Dedifferentiated amniotic fluid mesenchymal stem cell (primary cell): ENCODE data around the gene MAN2B2.
A peak's percentile ranks its signal among the peaks of the same experiment; 100 is the strongest.

ENCODE experiments used
- DNase-seq: peaks from one replicate; pipeline ENCODE4 v3.0.0-alpha.2; 2016; ENCODE audit errors: extremely low spot score

Gene MAN2B2

DNA sequence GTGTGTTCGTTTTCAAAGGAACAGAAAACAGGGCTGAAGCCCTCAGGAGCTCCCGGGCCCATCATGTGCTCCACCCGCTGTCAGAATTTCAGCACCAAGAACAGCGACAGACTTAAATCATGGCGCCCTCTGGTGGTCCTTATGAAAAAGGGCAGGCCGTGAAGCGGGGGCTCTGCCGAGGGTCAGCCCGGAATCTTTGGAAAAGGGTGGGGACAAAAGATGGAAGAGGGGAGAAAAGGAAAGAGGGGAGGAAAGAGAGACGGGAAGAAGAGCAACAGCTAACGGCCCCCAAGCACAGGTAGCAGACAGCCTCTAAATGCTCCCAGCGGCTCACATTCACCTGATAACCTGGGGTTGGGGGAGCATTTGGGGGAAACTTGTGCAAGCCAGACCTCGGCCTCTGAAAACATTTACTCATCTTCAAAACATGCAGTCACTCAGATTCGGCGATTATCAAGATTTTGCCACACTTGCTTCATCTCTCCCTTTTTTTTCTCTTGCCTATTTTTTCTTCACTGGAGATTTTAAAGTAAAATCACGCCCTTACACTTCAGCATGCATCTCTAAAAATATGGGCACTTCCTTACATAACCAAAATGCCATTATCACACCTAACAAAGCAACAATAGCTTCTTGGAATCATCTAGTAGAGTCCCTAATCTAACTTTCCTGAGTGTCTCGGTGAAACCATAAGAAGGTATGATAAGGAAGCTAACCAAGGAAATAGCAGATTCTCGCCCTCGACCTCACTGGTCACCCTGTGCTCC lies 28.1 kb upstream of the MAN2B2 start:
- peak; percentile 54 for DNase-seq

DNA sequence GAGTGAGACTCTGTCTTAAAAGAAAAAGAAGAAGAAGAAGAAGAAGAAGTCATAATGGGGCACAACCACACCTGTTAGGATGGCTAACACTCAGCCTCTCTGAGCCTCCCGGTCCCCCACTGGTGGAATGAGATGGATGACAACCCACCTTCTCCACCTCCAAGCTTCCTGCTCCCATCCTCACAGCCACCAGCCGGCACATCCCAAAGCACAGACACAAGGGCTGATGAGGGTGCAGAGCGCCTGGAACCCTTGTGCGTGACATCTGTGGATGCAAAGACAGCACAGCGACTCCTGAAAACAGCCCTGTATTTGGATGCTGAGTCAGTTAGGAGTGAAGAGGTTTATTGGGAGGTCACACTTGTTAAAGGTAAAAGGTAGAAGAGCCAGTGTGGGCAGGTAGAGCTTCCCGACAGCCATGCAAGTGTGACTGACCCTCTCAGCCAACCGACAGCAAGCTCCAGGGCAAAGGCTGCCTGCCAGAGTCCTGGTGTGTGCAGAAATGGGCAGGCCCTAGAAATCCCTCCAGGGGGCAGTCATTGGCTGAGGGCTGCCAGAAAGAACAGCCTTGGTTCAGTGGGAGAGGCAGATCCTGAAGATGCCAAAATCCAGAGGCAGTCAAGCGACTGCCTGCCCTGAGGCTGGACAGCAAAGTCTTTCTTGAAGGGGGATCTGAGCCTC lies 26.6 kb upstream of the MAN2B2 start:
- no peak for DNase-seq

DNA sequence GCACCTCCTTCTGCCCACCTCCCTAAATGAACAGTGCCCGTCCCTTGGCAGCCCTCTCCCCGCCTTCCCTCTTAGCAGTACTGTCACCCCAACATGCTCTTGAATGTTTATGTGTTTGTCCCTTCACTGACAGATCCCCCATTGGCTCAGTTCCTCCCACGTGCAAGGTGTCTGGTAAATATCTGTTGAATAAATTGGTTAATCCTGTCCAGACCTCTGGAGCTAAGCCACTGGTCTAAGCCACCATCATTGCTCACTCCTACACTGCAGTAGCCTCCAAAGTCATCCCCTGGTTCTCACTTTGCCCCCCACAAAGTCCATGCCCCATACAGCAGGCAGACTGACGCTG lies 26.1 kb upstream of the MAN2B2 start:
- no peak for DNase-seq

DNA sequence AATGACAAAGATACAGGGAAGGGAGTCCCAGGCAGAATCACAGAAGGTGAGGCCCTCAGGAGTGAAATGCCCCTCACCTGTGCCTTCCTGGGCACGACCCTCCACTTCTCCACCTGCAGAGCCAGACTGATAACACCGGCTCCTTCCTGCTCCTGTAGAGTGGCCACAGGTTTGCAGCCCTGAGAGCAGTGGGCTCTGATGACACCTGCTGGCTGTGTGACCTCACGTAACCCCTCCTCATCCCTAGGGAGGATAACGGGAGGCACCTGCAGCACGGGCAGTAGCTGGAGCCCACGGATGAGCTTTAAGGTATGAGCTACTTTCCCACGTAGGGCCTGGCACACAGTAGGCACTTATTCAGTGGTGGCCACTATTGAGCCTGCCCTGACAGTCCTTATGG lies 25.5 kb upstream of the MAN2B2 start:
- DNase-seq: no peak

DNA sequence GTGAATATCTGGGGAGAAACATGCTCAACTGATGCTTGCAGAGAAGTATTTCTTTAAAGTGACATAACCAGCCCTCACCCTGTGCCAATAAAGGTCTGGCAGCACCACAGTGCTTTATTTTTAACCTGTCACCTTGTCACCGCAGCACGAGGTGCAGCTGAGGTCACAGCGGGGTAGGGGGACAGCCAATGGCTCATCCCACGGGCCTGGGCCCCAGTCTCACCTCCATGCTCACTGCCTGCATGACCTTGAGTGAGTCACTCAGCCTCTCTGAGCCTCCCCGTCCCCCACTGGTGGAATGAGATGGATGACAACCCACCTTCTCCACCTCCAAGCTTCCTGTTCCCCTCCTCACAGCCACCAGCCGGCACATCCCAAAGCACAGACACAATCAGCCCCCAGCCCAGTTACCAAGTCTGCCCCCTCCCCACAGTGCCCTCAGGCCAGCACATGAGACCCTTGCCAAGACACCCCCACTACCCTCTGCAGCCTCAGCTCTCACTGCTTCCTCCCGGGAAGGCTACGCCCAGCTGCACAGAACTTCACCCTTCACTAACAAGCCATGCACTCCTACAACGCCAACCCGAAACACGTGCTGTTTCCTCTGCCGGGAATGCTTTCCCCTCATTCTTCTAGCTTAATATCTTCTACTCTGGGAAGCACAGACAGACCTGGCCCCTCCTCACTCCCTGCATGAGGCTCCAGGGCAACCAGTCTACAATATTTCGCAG lies 24.9 kb upstream of the MAN2B2 start:
- DNase-seq: no peak

DNA sequence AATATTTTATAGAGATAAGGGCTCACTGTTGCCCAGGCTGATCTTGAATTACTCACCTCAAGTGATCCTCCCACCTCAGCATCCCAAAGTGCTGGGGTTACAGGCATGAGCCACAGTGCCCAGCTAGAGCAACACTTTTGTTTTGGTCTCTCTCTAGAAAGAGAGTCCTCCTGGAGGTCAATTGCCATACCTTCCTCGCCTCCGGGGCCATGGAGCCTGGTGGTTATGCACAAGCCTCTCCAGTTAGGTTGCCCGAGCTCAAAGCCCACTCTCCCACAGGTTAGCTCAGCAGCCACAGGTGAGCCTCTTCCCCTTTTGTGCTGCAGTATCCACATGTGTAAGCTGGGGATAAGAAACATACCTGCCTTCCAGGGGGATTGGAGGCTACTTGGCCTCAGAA lies 24.2 kb upstream of the MAN2B2 start:
- DNase-seq: no peak

DNA sequence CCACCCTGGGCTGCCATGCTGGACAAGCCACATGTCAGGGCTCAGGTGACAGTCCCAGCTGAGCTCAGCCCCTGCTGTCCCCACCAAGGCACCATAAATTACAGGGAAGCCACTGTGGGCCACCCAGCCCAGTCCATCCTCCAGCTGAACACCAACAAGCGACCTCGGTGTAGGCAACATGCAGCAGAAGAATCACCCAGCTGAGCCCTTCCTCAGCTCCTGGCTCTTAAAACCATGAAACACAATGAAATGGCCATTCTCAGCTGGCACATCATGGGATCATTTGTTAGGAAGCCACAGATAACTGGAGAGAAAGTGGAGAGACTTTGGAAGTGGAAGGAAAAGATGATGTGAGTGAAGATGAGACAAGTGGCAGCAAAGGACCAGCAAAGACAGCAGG lies 23.3 kb upstream of the MAN2B2 start:
- DNase-seq: no peak

DNA sequence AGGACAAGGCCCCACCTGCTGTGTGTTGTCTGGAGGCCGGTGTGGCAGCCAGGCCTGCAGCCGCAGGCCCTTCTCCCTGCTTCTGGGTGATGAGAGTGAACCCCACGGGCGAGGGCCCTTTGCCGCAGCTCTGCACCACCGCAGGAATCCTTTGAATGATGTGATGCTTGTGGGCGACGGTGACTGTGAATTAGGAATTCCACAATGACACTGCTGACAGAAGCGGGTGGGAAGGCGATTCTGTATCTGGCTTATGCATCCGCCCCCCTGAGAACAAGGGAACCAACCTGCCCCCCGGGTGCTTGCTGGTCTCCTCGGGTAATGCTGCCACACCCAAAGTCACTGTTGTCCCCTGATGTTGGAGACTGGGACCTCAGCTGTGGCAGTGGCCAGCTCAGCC lies 19.5 kb upstream of the MAN2B2 start:
- DNase-seq: no peak

DNA sequence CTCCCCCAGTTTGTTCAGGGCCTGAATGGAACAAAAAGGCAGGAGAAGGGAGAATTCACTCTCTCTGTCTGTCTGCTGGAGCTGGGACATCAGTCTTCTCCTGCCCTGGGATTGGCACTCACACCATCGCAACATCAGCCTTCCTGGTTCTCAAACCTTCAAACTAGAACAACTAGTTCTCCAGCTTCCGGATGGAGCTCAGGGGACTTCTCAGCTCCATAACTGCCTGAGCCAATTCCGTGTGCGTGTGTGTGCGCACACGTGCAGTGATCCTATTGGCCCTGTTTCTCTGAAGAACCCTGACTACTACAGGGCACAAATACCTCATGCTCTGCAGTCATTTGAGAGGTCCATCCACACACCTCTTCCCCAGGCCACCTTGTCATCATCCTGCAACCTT lies 18.7 kb upstream of the MAN2B2 start:
- DNase-seq: no peak

DNA sequence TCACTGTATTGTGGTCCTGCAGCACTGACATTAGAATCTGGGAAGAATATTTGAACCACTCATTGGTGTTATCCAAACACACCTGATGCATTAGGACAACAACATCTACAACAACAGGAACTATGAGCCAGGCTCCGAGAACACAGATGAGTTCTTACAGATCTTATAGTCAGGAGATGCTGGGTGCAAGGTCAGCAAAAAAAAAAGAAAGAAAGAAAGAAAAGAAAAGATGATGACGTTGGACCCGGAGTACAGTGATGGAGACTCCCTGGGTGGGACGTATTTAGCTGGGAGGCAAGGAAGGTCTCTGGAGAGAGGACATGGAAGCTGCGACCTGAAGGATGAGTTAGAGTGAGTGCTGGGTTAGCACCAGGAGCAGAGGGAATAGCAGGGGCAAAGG lies 17.8 kb upstream of the MAN2B2 start:
- no peak for DNase-seq

DNA sequence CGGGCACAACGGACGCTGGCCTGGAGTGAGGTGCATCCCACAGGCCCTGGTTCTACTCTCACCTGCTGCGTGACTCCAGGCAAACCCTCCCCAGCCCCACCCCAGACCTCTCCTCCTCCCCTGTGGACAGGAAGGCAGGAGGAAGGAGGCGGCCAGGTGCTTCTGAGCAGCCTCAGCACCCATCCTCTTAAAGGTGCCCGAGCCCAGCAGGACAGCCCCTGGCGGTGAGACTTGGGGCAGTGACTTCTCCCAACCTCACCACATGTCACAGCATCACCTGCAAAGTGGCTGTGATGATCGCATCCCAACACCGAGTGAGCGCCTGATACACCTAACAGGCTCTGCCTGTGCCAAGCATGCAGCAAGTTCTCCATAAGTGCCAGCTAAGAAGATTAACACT lies 17.1 kb upstream of the MAN2B2 start:
- no peak for DNase-seq

DNA sequence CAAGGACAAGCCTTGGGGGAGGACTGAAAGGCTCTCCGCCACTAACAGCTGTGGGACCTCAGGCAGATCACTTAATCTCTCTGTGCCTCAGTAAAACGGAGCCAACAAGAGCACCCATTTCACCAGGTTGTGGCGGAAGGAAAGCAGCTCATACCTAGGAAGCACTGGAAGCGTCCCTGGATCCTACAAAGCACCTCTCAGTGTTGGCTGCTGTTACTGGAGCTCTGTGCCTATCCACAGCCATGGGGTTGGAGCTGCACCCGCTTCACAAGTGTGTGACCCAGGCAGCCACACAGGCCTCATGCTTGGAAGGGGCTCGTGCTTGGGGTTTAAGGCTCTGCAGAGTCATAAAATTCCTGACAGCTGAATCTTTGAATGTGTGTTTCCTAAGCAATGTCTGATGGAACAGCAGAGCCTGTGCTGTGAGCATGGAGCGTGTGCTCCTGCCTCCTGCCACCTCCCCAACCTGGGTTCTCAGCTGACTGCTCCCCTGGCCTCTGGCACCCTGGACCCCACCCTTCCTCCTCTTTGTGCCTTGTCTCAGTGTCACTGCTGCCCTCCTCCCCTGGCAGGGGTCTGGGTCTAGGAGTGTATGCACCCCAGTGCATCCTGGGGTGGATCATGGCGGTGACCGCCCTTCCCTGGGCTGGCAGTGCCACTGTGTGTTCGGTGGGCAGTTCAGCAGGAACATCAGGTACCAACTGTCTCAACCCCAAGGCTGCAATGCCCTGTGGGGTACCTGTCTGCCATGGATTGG lies 14.4 kb upstream of the MAN2B2 start:
- DNase-seq: peak; percentile 18

DNA sequence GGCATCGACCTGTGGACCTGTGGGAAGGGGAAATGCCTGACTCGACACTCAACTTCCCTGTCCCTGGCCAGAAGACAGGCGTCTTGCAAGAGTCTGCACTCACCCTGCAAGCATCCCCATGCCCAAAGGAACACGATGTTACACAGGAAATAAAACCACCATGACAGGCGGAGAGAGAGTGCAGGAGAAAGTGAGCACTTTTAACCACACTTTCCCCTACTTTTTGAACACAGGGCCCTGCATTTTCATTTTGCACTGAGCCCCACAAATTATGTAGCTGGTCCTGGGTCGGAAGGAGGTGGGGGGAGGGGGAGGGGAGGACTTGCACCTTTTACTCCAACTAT lies 13.8 kb upstream of the MAN2B2 start:
- DNase-seq: no peak

DNA sequence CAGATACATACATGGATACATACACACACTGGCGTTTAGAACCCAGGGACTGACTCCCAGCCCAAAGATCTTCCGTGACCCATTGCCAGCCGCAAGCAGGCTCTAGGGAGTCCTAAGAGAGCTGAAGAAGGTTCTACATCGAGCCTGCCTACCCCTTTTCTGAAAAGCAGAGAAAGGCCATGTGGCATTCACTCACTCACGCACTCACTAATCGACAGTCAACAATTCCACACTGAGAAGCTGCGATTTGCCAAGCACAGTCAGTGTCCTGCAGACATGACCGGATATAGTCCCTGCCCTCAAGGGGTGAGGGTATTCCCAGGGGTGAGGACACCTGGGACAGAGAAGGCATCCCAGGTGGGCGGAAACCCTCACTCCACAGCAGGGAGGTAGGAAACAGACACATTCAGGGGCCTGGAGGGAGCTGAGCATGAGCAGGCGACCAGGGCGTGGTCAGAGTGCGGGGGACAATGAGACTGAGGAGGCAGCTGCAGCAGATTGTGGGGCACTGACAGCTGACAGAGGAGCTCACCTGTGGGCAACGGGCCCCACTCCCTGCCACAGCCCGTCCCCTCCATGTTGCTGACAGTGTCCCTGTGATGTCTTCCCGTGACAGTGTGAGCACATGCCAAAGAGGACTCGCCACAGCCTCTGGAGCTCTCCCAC lies 13.2 kb upstream of the MAN2B2 start:
- DNase-seq: no peak

DNA sequence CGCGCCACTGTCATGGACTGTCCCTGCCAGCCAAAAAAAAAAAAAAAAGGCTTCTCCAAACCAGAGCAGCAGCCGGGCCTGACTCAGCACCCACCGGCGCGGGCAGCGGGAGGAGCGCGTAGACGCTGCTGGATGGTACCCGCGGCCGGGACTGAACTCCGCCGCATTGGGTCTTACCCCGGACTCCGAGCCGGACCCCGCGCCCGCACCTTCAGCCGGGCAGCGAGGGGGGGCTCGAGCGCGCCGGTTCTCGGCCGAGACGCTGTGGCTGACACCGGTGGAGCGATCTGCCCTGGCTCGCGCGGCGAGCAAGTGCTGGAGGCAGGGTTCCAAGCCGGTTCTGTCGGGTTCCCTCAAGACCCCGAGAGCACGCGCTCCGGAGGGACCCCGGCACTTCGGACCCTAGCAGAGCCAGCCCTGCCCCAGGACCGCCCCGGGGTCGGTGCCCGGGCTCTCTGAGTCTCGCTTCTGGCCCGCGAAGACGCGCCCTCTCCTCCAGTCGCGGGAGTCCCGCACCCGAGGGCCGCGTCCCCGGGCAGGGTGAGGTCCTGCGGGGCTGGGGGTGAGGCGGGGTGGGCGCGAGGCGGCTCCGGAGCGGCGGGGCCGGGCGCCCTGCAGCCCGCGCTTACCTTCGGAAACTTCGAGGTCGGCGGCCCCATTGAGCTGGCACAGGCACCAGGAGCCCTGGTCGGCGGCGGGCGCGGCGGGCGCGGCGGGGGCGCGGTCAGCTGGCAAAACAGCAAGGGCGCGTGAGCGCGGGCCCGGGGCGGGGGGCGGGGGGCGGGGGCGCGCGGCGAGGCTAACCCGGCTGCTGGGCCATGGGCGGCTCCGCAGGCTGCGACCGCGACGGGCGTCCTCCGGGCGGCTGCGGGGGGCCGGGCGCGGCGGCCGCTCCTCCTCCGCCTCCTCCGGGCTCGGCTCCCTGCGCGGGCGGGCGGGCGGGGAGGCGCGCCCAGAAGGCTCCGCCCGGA lies 11.8 kb upstream of the MAN2B2 start:
- DNase-seq: no peak

DNA sequence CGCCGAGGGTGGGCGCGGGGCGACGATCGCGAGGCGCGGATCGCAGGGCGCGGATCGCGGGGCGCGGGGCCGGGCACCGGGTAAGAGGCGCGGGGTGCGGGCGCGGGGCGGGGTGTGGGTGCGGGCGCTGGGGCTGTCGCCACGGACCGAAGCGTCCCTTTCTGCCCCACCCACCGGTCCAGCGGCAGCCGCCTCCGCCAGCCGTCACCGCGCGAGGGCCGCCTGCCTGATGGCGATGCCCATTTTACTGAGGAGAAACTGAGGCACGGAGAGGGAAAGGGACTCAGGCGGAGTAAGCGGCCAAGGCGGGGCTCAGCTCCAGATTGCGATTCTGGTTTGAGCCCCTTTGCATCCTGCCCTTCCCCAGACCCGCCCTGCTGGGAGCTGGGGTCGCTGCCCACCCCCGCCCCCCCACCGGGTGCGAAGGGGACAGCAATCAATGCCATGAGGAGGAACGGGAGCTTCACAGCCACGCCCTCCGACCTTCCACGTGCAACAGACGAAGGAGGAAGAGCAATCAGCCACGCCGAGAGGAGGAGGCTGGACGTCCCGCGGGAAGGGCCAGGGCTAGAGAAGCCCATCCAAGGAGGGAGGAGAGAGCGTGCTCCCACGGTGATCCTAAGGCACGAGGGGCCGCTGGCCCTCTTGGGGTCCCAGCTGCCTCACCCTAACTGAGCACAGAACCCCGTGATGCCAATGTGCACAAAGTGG lies 10.9 kb upstream of the MAN2B2 start:
- DNase-seq: no peak

DNA sequence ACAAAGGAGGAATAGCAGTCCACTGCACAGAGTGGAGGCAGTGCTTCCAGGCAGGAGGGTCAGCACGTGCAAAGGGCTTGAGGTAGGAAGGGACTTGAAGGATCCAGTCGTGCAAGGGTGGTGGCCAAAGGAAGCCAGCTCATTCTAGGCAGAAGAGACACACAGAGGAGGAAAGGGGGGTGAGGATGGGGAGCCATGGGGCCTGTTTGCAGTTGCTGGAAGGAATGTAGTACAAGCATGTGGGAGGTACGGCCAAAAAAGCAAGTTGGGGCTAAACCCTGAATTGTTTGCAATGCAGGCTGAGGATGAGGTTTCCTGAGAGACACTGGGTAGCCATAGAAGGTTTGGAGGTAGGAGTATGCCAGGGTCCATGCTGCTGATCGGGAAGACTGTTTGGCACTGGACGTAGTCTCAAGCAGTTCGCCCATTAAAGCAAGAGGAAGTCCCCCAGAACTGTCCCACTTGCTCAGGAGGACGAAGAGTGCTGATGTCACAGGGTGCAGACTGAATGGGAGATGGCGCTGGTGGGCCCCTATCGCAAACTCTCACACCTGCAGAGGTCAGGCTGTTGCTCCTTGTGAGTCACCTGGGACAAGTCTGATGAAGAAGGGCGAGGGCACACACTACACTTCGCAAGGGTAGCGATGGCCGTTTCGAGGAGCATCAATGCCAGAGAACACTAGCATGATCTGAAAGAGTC lies 9.1 kb upstream of the MAN2B2 start:
- no peak for DNase-seq

DNA sequence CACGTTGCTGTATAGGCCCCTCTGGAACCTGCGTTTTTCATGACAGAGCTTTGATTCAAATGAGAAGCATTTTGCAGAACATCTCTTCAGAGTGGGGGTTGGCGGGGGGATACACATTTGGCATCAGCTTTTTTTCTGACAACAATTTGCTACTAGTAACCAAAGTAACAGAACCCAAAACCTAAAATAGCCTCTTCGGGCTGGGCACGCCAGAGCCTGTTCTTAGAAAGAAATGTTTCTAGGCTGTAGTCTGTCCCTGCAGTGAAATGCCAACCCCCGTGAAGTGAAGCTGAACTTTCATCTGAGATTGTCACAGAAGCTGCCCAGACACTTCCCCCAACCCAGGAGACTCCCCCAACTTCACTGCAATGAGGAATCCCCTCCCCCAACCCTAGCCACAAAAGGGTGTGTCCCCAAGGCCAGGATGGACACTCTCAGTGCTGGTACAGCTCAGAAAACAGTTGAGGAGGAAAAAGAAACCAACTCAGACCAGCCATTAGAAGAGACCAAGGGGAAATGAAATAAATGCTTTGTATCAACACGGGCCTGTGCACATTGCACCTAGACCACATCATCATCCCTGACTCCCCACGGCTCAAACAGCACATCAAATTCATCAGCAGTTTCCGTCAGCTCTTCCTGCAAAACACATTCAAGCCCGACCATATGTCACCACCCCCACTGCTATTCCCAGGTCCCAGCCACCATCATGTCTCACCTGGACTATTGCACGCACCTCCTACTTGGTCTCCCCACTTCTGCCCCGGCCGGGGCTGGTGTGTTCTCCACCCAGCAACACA lies 8.4 kb upstream of the MAN2B2 start:
- no peak for DNase-seq

DNA sequence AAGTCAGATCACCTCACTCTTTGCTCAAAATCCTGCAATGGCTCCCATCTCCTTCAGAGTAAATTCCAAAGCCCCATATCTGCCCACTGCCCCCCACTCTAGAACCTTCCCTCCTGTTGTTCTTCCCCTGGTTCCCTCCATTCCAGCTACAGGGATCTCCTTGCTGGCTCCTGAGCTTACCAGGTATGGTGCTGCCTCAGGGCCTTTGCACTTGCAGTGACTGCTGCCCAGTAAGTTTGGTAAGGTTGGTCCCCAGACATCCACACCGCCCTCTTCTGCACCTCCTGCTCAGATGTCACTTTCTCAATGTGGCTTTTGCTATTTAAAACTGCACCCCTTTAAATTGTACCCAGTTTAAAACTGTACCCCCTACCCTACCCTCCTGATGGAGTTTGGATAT lies 7.8 kb upstream of the MAN2B2 start:
- no peak for DNase-seq
